ENCODE measurements around the gene TMEM245.

Gene TMEM245

DNA sequence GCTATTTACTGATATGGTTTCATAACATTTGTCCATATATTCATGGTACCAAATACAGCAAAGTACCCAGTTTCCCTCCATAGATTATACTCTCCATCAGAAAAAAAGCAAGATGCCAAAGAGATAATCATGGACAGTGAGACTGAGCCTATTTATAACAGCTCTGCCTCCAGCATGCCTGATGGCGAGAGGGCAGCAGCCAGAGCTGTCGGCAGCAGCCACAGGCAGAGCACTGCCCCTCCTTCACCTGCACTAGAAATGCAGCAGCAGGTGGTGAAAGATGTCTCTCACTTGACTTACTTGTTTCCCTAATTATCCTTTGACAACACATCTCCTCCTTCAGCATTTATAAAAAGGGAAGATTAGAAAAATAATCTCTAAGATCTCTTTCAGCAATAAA, 138.9 kb downstream of the TMEM245 start:
- no peak overlapping the region for H2BK5ac ChIP-seq (ENCODE audit: low read depth, low read length, poor library complexity, severe bottlenecking)
- H2BK120ac ChIP-seq (ENCODE audit: low read depth, low read length): no peak overlapping the region
- H3K9ac ChIP-seq (ENCODE audit: low read length): no peak overlapping the region
- WGBS: 100% methylated on average over 2 of the region's 2 CpGs
- no peak overlapping the region for H3K4ac ChIP-seq (ENCODE audit: low read depth in 1 of 2, low read length in 2 of 2)
- H2BK12ac ChIP-seq (ENCODE audit: low read length in 2 of 2): no peak overlapping the region
- no peak overlapping the region for H3K23ac ChIP-seq (ENCODE audit: low read length in 2 of 2)
- H3K27ac ChIP-seq (ENCODE audit: low read length, poor library complexity, severe bottlenecking): no peak overlapping the region
- H3K36me3 ChIP-seq (ENCODE audit: control insufficient read depth in 1 of 2, insufficient read depth in 2 of 2, low read depth in 1 of 2, low read length in 2 of 2): peaks cover 9 to 77% of the 10 kb centered on the region in 2 experiments
- no peaks in the 10 kb centered on the region for H3K4me1 ChIP-seq (ENCODE audit: control insufficient read depth, insufficient read depth, low read depth, low read length)
- no peak overlapping the region for H3K4me3 ChIP-seq (ENCODE audit: insufficient read depth in 1 of 2, low read depth in 1 of 2, low read length in 2 of 2)
- H3K79me1 ChIP-seq (replicated peaks; ENCODE audit: low read length, poor library complexity, severe bottlenecking): peaks cover 22% of the 10 kb centered on the region
- H4K91ac ChIP-seq (ENCODE audit: low read length): no peak overlapping the region
- H3K14ac ChIP-seq (ENCODE audit: low read length in 2 of 2): no peak overlapping the region
- H3K18ac ChIP-seq (ENCODE audit: low read depth in 1 of 2, low read length in 2 of 2): no peak overlapping the region
- H3K4me2 ChIP-seq (ENCODE audit: low read length, poor library complexity, severe bottlenecking): no peak overlapping the region
- no peak for DNase-seq
- H3K27me3 ChIP-seq (ENCODE audit: control insufficient read depth in 1 of 2, insufficient read depth in 1 of 2, low read length in 2 of 2): no peaks in the 10 kb centered on the region
- no peak overlapping the region for H2AK5ac ChIP-seq (ENCODE audit: low read length, severe bottlenecking)
- no peak overlapping the region for H2AFZ ChIP-seq (ENCODE audit: low read depth, low read length)
- H2BK15ac ChIP-seq (ENCODE audit: low read depth, poor library complexity, severe bottlenecking): no peak overlapping the region
- H3K9me3 ChIP-seq (ENCODE audit: control insufficient read depth, low read length): no peaks in the 10 kb centered on the region
- no peak overlapping the region for H4K8ac ChIP-seq (ENCODE audit: low read length)

- no peak overlapping the region for H4K91ac ChIP-seq (ENCODE audit: low read length)
- H4K8ac ChIP-seq (ENCODE audit: low read length): no peak overlapping the region
- H3K4me3 ChIP-seq (ENCODE audit: insufficient read depth in 1 of 2, low read depth in 1 of 2, low read length in 2 of 2): no peak overlapping the region
- no peak overlapping the region for H3K4ac ChIP-seq (ENCODE audit: low read depth in 1 of 2, low read length in 2 of 2)
- no peak overlapping the region for H3K4me2 ChIP-seq (ENCODE audit: low read length, poor library complexity, severe bottlenecking)
- H2AFZ ChIP-seq (ENCODE audit: low read depth, low read length): no peak overlapping the region
- peaks cover 11 to 62% of the 10 kb centered on the region in 2 experiments for H3K36me3 ChIP-seq (ENCODE audit: control insufficient read depth in 1 of 2, insufficient read depth in 2 of 2, low read depth in 1 of 2, low read length in 2 of 2)
- 91% methylated on average over 1 of the region's 1 CpG for WGBS
- H2AK5ac ChIP-seq (ENCODE audit: low read length, severe bottlenecking): no peak overlapping the region
- no peak for DNase-seq
- no peak overlapping the region for H2BK5ac ChIP-seq (ENCODE audit: low read depth, low read length, poor library complexity, severe bottlenecking)
- H3K9ac ChIP-seq (ENCODE audit: low read length): no peak overlapping the region
- H3K27ac ChIP-seq (ENCODE audit: low read length, poor library complexity, severe bottlenecking): no peak overlapping the region
- no peak overlapping the region for H3K18ac ChIP-seq (ENCODE audit: low read depth in 1 of 2, low read length in 2 of 2)
- H2BK15ac ChIP-seq (ENCODE audit: low read depth, poor library complexity, severe bottlenecking): no peak overlapping the region
- no peaks in the 10 kb centered on the region for H3K4me1 ChIP-seq (ENCODE audit: control insufficient read depth, insufficient read depth, low read depth, low read length)
- no peaks in the 10 kb centered on the region for H3K9me3 ChIP-seq (ENCODE audit: control insufficient read depth, low read length)
- H3K27me3 ChIP-seq (ENCODE audit: control insufficient read depth in 1 of 2, insufficient read depth in 1 of 2, low read length in 2 of 2): no peaks in the 10 kb centered on the region
- H3K23ac ChIP-seq (ENCODE audit: low read length in 2 of 2): no peak overlapping the region
- H2BK120ac ChIP-seq (ENCODE audit: low read depth, low read length): no peak overlapping the region
- peaks cover 19% of the 10 kb centered on the region for H3K79me1 ChIP-seq (replicated peaks; ENCODE audit: low read length, poor library complexity, severe bottlenecking)
- no peak overlapping the region for H3K14ac ChIP-seq (ENCODE audit: low read length in 2 of 2)
- no peak overlapping the region for H2BK12ac ChIP-seq (ENCODE audit: low read length in 2 of 2)
These were observed 141.5 kb downstream of the TMEM245 start for GRCh38 chr9:108978205-108978604.

DNA sequence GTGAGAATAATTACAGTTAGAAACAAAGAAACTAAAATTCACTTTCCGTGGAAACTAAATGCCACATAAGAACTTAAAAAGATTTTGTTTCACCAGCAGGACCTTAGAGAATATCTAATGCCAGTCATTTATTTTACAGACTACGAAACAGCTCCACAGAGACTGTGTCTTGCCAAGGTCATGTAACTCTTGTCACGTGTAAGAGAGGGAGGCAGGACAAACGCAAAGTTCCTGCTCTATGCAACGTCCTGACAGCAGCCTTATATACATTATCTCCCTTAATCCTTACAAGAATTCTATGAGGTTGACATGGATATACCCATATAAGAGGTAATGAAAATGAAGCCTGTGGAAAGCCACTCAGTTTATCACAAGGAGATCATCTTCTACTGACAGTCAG, 145.9 kb downstream of the TMEM245 start:
- no peak for DNase-seq
- WGBS: 81% methylated on average over 3 of the region's 5 CpGs

GRCh38 chr9:108972626-108973209, 147.0 kb downstream of the TMEM245 start:
- no peak for DNase-seq
- Histone ChIP-seq H2AFZ (ENCODE audit: low read depth, low read length) (no peak overlapping the region), H3K9me3 (ENCODE audit: control insufficient read depth, low read length) (peaks cover 7% of the 10 kb centered on the region), H2BK15ac (ENCODE audit: low read depth, poor library complexity, severe bottlenecking) (no peak overlapping the region), H3K79me1 (replicated peaks; ENCODE audit: low read length, poor library complexity, severe bottlenecking) (peaks cover 11% of the 10 kb centered on the region), H3K27ac (ENCODE audit: low read length, poor library complexity, severe bottlenecking) (no peak overlapping the region), H3K9ac (ENCODE audit: low read length) (no peak overlapping the region), H3K14ac (ENCODE audit: low read length in 2 of 2) (no peak overlapping the region), H3K4me1 (ENCODE audit: control insufficient read depth, insufficient read depth, low read depth, low read length) (no peaks in the 10 kb centered on the region), H2BK5ac (ENCODE audit: low read depth, low read length, poor library complexity, severe bottlenecking) (no peak overlapping the region), H3K4me3 (ENCODE audit: insufficient read depth in 1 of 2, low read depth in 1 of 2, low read length in 2 of 2) (no peak overlapping the region), H2BK120ac (ENCODE audit: low read depth, low read length) (no peak overlapping the region), H3K27me3 (ENCODE audit: control insufficient read depth in 1 of 2, insufficient read depth in 1 of 2, low read length in 2 of 2) (no peaks in the 10 kb centered on the region), H2AK5ac (ENCODE audit: low read length, severe bottlenecking) (no peak overlapping the region), H2BK12ac (ENCODE audit: low read length in 2 of 2) (no peak overlapping the region), H3K18ac (ENCODE audit: low read depth in 1 of 2, low read length in 2 of 2) (no peak overlapping the region), H4K91ac (ENCODE audit: low read length) (no peak overlapping the region), H4K8ac (ENCODE audit: low read length) (no peak overlapping the region), H3K23ac (ENCODE audit: low read length in 2 of 2) (no peak overlapping the region), H3K36me3 (ENCODE audit: control insufficient read depth in 1 of 2, insufficient read depth in 2 of 2, low read depth in 1 of 2, low read length in 2 of 2) (peaks cover 11 to 55% of the 10 kb centered on the region in 2 experiments), H3K4ac (ENCODE audit: low read depth in 1 of 2, low read length in 2 of 2) (no peak overlapping the region), H3K4me2 (ENCODE audit: low read length, poor library complexity, severe bottlenecking) (no peak overlapping the region)
- WGBS: 91% methylated on average over 1 of the region's 2 CpGs

More for the DNA sequence above, 145.9 kb downstream of the TMEM245 start:
- Histone ChIP-seq H4K8ac (ENCODE audit: low read length) (no peak overlapping the region), H3K27ac (ENCODE audit: low read length, poor library complexity, severe bottlenecking) (no peak overlapping the region), H3K79me1 (replicated peaks; ENCODE audit: low read length, poor library complexity, severe bottlenecking) (peaks cover 12% of the 10 kb centered on the region), H3K9me3 (ENCODE audit: control insufficient read depth, low read length) (peaks cover 7% of the 10 kb centered on the region), H2BK15ac (ENCODE audit: low read depth, poor library complexity, severe bottlenecking) (no peak overlapping the region), H2AFZ (ENCODE audit: low read depth, low read length) (no peak overlapping the region), H3K9ac (ENCODE audit: low read length) (no peak overlapping the region), H3K4me2 (ENCODE audit: low read length, poor library complexity, severe bottlenecking) (no peak overlapping the region), H3K27me3 (ENCODE audit: control insufficient read depth in 1 of 2, insufficient read depth in 1 of 2, low read length in 2 of 2) (no peaks in the 10 kb centered on the region), H2BK5ac (ENCODE audit: low read depth, low read length, poor library complexity, severe bottlenecking) (no peak overlapping the region), H3K23ac (ENCODE audit: low read length in 2 of 2) (no peak overlapping the region), H4K91ac (ENCODE audit: low read length) (no peak overlapping the region), H3K36me3 (ENCODE audit: control insufficient read depth in 1 of 2, insufficient read depth in 2 of 2, low read depth in 1 of 2, low read length in 2 of 2) (peaks cover 11 to 56% of the 10 kb centered on the region in 2 experiments), H2BK120ac (ENCODE audit: low read depth, low read length) (no peak overlapping the region), H3K4me1 (ENCODE audit: control insufficient read depth, insufficient read depth, low read depth, low read length) (no peaks in the 10 kb centered on the region), H3K14ac (ENCODE audit: low read length in 2 of 2) (no peak overlapping the region), H3K4ac (ENCODE audit: low read depth in 1 of 2, low read length in 2 of 2) (no peak overlapping the region), H2AK5ac (ENCODE audit: low read length, severe bottlenecking) (no peak overlapping the region), H3K4me3 (ENCODE audit: insufficient read depth in 1 of 2, low read depth in 1 of 2, low read length in 2 of 2) (no peak overlapping the region), H3K18ac (ENCODE audit: low read depth in 1 of 2, low read length in 2 of 2) (no peak overlapping the region), H2BK12ac (ENCODE audit: low read length in 2 of 2) (no peak overlapping the region)

Measured in mesenchymal stem cell (in vitro differentiated cells and primary cell).